Tibial artery (tissue), 4 donors: ENCODE results near the gene TMEM255B.

Experiments used
- DNase-seq, 2 donors: peaks; one replicate each; pipeline ENCODE4 v3.0.0-alpha.2; 2019
- H3K27ac ChIP-seq, 2 donors: fragments of 200-600 bp; sonication (generic) in 1 of 2; 1 replicate in 1 of 2; 2 replicates in 1 of 2; pipeline ENCODE4 v1.5.1; 2018 to 2019; ENCODE audit warnings: mild to moderate bottlenecking in 1 of 2
- H3K27me3 ChIP-seq, 2 donors: fragments of 200-600 bp; sonication (generic) in 1 of 2; one replicate each; pipeline versions ENCODE4 v1.5.1 to v1.6.0; 2016 to 2019
- H3K36me3 ChIP-seq, 3 donors: fragments of 200-600 bp; sonication (generic) in 2 of 3; one replicate each; pipeline ENCODE4 v1.5.1; 2016 to 2019; ENCODE audit warnings: mild to moderate bottlenecking in 2 of 3
- H3K4me1 ChIP-seq, 4 donors: fragments of 200-600 bp; sonication (generic) in 2 of 4; 1 replicate in 3 of 4; 2 replicates in 1 of 4; pipeline ENCODE4 v1.5.1; 2016 to 2019
- H3K4me3 ChIP-seq, 2 donors: fragments of 200-600 bp; sonication (generic) in 1 of 2; 1 replicate in 1 of 2; 2 replicates in 1 of 2; pipeline ENCODE4 v1.5.1; 2018 to 2019; ENCODE audit warnings: mild to moderate bottlenecking in 2 of 2
- H3K9me3 ChIP-seq, 3 donors: fragments of 200-600 bp; sonication (generic) in 1 of 3; one replicate each; pipeline ENCODE4 v1.5.1; 2016 to 2019
- intact Hi-C: fragments of 100-400 bp; cut with DNase I; formaldehyde crosslinking; loops from one replicate; pipeline ENCODE4 v1.15.0; 2023; ENCODE audit warnings: low total_unique reads
- TF ChIP-seq, protein P1 (sequence below), 2 experiments: fragments of 200-600 bp in 1 of 2; fragments of 450-650 bp in 1 of 2; IDR thresholded peaks; one replicate each; pipeline ENCODE4 v1.5.1; 2017 to 2019; ENCODE audit warnings: antibody characterized with exemption in 2 of 2, mild to moderate bottlenecking in 1 of 2, moderate library complexity in 1 of 2

TMEM255B gene

DNA sequence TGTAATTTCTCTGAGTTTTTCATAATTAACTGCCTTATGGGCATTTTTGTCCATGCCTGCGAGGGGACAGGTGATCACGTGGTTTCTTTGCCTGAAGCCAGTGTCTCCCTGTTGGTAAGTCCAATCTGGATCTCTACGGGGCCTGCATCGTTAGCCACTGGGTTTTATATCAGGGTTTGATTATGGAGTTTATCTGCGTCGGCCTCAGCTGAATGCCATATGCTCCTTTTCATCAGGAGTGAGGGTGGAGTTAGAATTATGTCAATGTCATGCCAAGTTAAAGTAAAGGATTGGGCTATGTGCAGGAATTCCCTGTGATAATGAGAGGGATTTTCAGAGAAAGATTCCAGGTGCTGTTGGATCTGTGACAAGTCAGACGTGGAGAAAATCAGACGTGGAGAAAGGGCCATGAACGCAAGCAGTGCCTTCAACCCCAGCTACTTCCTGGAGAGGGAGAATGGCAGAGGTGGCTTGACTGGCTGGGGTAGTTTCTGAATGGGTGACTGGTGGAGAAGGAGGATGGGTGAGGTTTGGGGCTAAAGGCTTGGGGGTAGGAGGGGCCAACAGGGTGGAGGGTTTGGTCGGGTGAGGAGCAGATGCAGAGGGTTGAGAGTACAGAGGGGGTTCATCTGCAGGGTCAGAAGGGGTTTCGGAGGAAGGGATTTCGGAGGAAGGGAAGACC lies 24.3 kb downstream of the TMEM255B start:
- TF ChIP-seq, protein P1, sequence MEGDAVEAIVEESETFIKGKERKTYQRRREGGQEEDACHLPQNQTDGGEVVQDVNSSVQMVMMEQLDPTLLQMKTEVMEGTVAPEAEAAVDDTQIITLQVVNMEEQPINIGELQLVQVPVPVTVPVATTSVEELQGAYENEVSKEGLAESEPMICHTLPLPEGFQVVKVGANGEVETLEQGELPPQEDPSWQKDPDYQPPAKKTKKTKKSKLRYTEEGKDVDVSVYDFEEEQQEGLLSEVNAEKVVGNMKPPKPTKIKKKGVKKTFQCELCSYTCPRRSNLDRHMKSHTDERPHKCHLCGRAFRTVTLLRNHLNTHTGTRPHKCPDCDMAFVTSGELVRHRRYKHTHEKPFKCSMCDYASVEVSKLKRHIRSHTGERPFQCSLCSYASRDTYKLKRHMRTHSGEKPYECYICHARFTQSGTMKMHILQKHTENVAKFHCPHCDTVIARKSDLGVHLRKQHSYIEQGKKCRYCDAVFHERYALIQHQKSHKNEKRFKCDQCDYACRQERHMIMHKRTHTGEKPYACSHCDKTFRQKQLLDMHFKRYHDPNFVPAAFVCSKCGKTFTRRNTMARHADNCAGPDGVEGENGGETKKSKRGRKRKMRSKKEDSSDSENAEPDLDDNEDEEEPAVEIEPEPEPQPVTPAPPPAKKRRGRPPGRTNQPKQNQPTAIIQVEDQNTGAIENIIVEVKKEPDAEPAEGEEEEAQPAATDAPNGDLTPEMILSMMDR (IDR thresholded peaks at IDR 0.05): no peak
- Histone ChIP-seq H3K4me1 (no peaks in the 10 kb centered on the region), H3K9me3 (no peaks in the 10 kb centered on the region), H3K27ac (no peak overlapping the region), H3K27me3 (peaks cover 0 to 5% of the 10 kb centered on the region in 2 donors), H3K4me3 (no peak overlapping the region), H3K36me3 (no peaks in the 10 kb centered on the region)
- no peak for DNase-seq
- intact Hi-C loops: no loop called here

DNA sequence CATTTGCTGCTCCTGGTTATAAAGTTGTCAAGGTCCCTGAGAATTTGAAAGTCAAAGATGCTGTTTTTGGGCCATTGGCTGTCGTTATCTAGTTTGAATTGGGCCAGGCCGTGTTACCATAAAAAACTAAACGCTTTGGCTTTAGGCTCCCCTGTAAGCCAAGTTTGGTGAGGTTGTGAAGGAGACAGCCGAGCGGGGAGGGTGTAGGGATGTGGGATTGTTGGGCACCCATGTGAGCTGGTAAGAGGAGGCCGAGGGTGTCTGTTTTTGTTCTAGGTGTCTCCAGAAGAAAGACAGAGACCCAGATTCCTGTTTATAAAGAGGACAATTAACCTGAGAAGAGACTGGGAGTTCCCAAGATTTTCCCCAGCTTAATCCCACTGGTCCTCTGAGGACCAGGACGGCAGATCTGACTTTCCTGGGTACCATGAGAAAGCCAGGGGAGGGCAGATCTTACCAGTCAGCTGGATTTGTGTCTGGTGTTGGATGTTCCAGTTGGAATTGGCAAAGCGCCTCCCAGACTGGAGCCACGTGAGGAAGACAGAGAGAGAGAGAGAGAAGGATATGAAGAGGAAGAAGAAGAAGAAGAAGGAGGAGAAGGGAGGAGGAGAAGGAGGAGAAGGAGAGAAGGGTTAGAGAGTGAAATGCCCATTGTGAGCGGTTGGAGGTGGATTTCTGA lies 25.1 kb downstream of the TMEM255B start:
- intact Hi-C loops: no loop called here
- no peaks in the 10 kb centered on the region for H3K9me3 ChIP-seq
- no peak for DNase-seq
- H3K27ac ChIP-seq: no peak overlapping the region
- peaks cover 0 to 7% of the 10 kb centered on the region in 2 donors for H3K27me3 ChIP-seq
- TF ChIP-seq, protein P1 (IDR thresholded peaks at IDR 0.05): no peak
- H3K36me3 ChIP-seq: no peaks in the 10 kb centered on the region
- no peaks in the 10 kb centered on the region for H3K4me1 ChIP-seq
- H3K4me3 ChIP-seq: no peak overlapping the region

DNA sequence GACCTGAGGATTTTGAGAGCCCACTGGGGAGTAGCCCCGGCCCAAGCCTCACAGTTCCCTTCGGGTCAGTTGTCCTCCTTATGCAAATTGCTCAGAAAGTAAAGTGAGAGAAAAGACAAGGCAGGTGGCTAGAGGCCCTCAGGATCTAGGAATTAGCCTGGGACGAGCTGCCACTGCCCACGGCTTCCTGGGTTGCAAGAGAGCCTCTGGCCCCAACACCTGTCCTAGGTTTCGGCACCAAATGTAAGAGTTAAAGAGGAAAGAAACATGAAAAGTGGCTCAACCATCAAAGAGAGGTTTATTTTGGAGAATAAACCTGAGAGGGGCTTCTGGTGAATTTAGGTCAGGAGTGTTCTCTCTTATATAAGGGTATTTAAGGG lies 25.6 kb downstream of the TMEM255B start:
- peaks cover 0 to 7% of the 10 kb centered on the region in 2 donors for H3K27me3 ChIP-seq
- no peaks in the 10 kb centered on the region for H3K9me3 ChIP-seq
- intact Hi-C loops: no loop called here
- no peaks in the 10 kb centered on the region for H3K4me1 ChIP-seq
- H3K4me3 ChIP-seq: no peak overlapping the region
- no peak overlapping the region for H3K27ac ChIP-seq
- no peak for DNase-seq
- H3K36me3 ChIP-seq: no peaks in the 10 kb centered on the region
- TF ChIP-seq, protein P1 (IDR thresholded peaks at IDR 0.05): no peak

DNA sequence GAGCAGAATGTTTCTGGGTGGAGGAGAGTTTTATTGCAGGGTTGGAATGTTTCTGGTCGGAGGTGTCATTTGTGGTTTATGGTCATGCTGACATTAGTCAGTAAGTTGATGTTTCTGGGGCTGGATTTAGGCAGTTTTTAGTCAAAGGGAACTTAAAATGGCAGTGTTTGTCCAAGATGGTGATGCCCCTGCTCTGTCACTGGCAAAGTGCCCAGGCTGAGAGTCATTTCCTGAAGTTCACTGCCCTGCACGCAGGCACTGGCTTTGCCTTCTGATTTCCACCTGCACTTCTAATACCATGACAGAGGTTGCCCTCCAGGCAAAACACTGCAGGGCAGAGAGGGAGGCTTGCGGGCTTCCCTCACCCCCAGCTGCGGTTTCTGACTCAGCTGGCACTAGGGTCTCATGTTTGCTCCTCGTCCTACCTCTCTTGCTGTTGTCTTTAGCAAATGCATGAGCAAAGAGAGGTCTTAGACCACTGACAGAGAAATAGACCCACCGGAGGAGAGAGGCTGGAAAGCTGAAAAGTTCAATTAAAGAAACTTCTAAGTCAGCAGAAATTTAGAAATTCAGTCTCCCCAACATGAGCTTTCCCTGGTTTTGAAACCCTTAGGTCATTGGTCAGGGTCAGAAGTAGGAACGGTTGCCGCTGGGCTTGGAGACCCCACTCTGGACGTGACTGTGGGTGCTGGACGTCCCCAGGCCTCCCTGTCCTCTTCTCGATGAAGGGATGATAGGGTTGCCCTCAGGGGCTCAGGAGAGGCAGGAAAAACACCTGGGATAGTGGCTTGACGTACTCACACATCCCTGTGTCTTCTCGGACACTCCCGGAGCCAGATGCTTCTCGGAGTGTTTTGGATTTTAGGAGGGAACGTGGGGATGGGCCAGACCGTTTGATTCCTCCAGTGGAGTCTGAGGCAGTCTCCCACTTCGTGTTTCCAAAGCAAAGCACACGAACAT lies 26.3 kb downstream of the TMEM255B start:
- Histone ChIP-seq H3K27ac (no peak overlapping the region), H3K36me3 (no peaks in the 10 kb centered on the region), H3K27me3 (peaks cover 0 to 7% of the 10 kb centered on the region in 2 donors), H3K4me3 (no peak overlapping the region), H3K9me3 (no peaks in the 10 kb centered on the region), H3K4me1 (no peaks in the 10 kb centered on the region)
- TF ChIP-seq, protein P1 (IDR thresholded peaks at IDR 0.05): no peak
- peak in 1 of 2 donors; percentile 39 for DNase-seq
- intact Hi-C loops: no loop called here

DNA sequence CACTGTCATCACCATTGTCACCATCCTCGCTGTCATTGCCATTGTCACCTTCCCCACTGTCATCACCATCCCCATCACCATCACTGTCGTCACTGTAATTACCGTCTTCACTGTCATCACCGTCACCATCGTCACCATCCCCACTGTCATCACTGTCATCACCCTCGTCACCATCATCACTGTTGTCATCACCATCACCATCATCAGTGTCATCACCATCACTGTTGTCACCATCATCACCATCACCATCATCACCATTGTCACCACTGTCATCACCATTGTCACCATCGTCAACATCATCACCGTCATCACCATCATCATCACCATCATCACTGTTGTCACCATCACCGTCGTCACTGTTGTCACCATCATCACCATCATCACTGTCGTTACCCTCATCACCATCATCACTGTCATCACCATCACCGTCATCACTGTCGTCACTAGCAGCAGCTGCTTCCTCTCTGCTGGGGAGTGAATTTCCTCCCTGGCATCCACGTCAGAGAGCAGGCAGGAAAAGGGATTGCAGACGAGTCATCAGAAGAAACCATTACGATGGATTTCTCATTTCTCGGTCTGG lies 27.3 kb downstream of the TMEM255B start:
- DNase-seq: peak in 1 of 2 donors; percentile 13
- Histone ChIP-seq H3K36me3 (no peaks in the 10 kb centered on the region), H3K4me3 (no peak overlapping the region), H3K9me3 (no peaks in the 10 kb centered on the region), H3K27ac (no peak overlapping the region), H3K4me1 (no peaks in the 10 kb centered on the region), H3K27me3 (peaks cover 0 to 7% of the 10 kb centered on the region in 2 donors)
- TF ChIP-seq, protein P1 (IDR thresholded peaks at IDR 0.05): no peak
- intact Hi-C loops: no loop called here
